Measurements from ENCODE around the gene ARHGAP6. TPM values are rescaled to one million over a fixed set of nuclear protein-coding genes. Genes with fewer than 3 reads are reported as not detected.

Gene ARHGAP6
- total and polyA plus RNA-seq, 2 of the 4 experiments (the other 2 are of a cell fraction) = 1.4 to 1.8 TPM

DNA sequence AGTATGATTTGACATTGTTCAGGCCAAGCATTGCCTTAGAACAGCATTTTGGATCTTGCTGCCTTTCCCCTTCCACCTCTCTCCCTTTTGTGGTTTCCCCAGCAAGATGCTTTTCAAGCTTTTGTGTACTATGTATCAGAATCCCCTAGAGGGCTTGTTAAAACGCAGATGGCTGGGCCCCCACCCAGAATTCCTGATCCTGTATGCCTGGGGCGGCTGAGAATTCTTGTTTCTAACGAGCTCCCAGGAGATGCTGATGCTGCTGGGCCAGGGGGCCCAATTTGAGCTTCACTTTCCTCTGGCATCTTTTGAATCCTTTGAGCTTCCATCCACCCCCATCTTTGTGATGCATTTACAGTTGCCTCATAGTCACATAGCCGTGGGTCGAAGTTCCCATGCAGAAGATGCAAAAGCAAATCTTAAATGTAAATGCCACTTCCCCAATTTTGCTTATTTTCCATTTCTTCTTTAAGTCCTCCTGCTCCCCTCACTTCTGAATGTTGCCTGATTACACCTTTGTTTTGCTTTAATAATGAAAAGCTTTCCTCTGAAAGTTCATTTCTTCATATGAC is 536.1 kb downstream of the ARHGAP6 start:
- Histone ChIP-seq H4K20me1 (ENCODE audit: insufficient read depth, low read length) (no peaks in the 10 kb centered on the region), H3K14ac (replicated peaks; ENCODE audit: low read depth, low read length) (no peak overlapping the region), H3K4me3 (ENCODE audit: insufficient read depth, low read depth, low read length) (no peak overlapping the region), H3K4ac (ENCODE audit: low read depth, low read length) (no peak overlapping the region), H4K91ac (ENCODE audit: insufficient read depth, low read depth, low read length) (no peak overlapping the region), H2AK5ac (ENCODE audit: low read depth, low read length) (no peak overlapping the region), H2BK15ac (ENCODE audit: low read depth, low read length) (no peak overlapping the region), H2BK5ac (ENCODE audit: low read depth, low read length, poor library complexity, severe bottlenecking) (no peak overlapping the region), H2AK9ac (replicated peaks; ENCODE audit: low read depth, low read length, poor library complexity) (no peak overlapping the region), H3K9me1 (ENCODE audit: insufficient read depth, low read length) (no peaks in the 10 kb centered on the region), H3K9me3 (ENCODE audit: control insufficient read depth, insufficient read depth, low read length) (no peaks in the 10 kb centered on the region), H3K79me1 (ENCODE audit: low read depth in 1 of 2, low read length in 2 of 2) (no peaks in the 10 kb centered on the region), H2BK20ac (ENCODE audit: low read depth, low read length) (no peak overlapping the region), H2AFZ (replicated peaks; ENCODE audit: low read length, poor library complexity) (no peak overlapping the region), H3K36me3 (ENCODE audit: control insufficient read depth, insufficient read depth, low read length) (no peaks in the 10 kb centered on the region), H3K4me2 (ENCODE audit: low read depth, low read length) (no peak overlapping the region), H3K27ac (ENCODE audit: insufficient read depth, low read length) (no peak overlapping the region), H4K5ac (ENCODE audit: low read depth, low read length) (no peak overlapping the region), H4K8ac (ENCODE audit: low read depth in 2 of 2, low read length in 2 of 2) (no peak overlapping the region), H3K23ac (ENCODE audit: low read depth, low read length) (no peak overlapping the region), H3K56ac (ENCODE audit: extremely low read depth, insufficient read depth, low read length) (no peak overlapping the region), H3K27me3 (ENCODE audit: control insufficient read depth, insufficient read depth, low read length) (no peaks in the 10 kb centered on the region), H3K18ac (ENCODE audit: low read depth, low read length) (no peak overlapping the region), H2BK120ac (ENCODE audit: low read depth, low read length) (no peak overlapping the region), H3K9ac (ENCODE audit: low read depth, low read length) (no peak overlapping the region), H3K4me1 (ENCODE audit: control insufficient read depth, insufficient read depth, low read length) (peaks cover 1% of the 10 kb centered on the region; the same call in 1 of the 2 replicates)
- in situ Hi-C loops (cut with MboI; ENCODE audit: low sequenced_read_pairs) = loop anchor here (5.0 kb wide), 1 partner anchor 937 kb away; no protein-coding TSS in a partner anchor
- intact Hi-C loops (cut with micrococcal nuclease) = no loop called here
- no TSS peak for BruUV-seq (replicated peaks)
- dilution Hi-C loops (cut with HindIII; ENCODE audit: low sequenced_read_pairs, unreplicated experiment) = loop anchor here (25.0 kb wide), 1 partner anchor 942 kb away; no protein-coding TSS in a partner anchor
- no peak for DNase-seq
- no peak for TF ChIP-seq MAZ (IDR thresholded peaks at IDR 0.05; ENCODE audit: borderline replicate concordance, low read depth, low read length)
- no peak for ATAC-seq (ENCODE audit: low read depth)
- ChIA-PET CTCF (interaction anchor here (0.6 to 0.8 kb wide), 2 partner anchors 328 to 410 kb away, joined by 3 to 5 read pairs; no protein-coding TSS in a partner anchor), POLR2A (ENCODE audit: unreplicated experiment) (no interaction called here)
- 40% methylated on average over 3 of the region's 5 CpGs; no CpG with 5 or more reads in 1 of the 2 experiments for WGBS, 2 experiments (ENCODE audit: extremely low coverage in 2 of 2, insufficient read length in 1 of 2)
